Body of pancreas (tissue), 4 donors: ENCODE results near the gene LRPPRC.

Experiments used
- CTCF ChIP-seq, 7 experiments: fragments of 450-650 bp in 4 of 7; fragments of 200-600 bp in 3 of 7; sonication (generic) in 3 of 7; IDR thresholded peaks; one replicate each; pipeline ENCODE4 v1.5.1; 2016 to 2019; ENCODE audit warnings: antibody characterized with exemption in 7 of 7
- POLR2A ChIP-seq, 3 donors: fragments of 450-650 bp; IDR thresholded peaks; one replicate each; pipeline ENCODE4 v1.6.1; 2016; ENCODE audit warnings: antibody characterized with exemption in 3 of 3, mild to moderate bottlenecking in 2 of 3

DNA sequence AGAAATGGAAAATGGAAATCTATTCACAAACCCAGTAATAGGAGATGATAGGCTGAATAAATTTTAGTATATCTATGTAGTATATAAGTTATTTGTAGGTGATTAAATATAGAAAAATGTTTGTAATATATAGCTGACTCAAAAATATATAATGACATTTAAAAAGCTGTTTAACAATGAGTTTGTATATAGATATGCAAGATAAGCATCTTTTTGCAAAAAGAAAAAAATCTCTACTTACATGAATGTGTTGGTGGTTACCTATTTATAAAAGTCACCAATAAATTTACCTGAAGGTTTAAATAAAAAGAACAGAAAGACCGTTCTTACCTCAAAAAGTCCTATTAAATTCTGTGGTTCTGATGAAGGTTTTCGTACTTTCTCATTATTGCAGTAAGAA, 71.3 kb downstream of the LRPPRC start:
- TF ChIP-seq CTCF (IDR thresholded peaks at IDR 0.05) (no peak), POLR2A (IDR thresholded peaks at IDR 0.05) (no peak)
